ENCODE measurements around the gene KCNN4. TPM values are rescaled to one million over a fixed set of nuclear protein-coding genes. Genes with fewer than 3 reads are reported as not detected.

KCNN4 gene
- total RNA-seq, 3 donors from 2014 or later (not counting 1 experiment from before 2014, with no cell fraction given) = 0.72 to 7.1 (median 1.4) TPM

GRCh38 chr19:43760941-43761340 is 19.8 kb downstream of the KCNN4 start:
- no peaks in the 10 kb centered on the region for H3K36me3 ChIP-seq (ENCODE audit: control insufficient read depth, insufficient read depth, low read length)
- H3K27ac Mint-ChIP-seq = no peak overlapping the region
- DNase-seq = no peak
- H3K9me3 ChIP-seq (ENCODE audit: control insufficient read depth, insufficient read depth, low read length) = no peaks in the 10 kb centered on the region
- no peak for ATAC-seq
- H3K4me3 Mint-ChIP-seq = no peak overlapping the region
- no peaks in the 10 kb centered on the region for H3K4me1 Mint-ChIP-seq
- intact Hi-C loops (cut with micrococcal nuclease) = no loop called here
- H3K4me3 ChIP-seq (ENCODE audit: low read length) = no peak overlapping the region
- no peaks in the 10 kb centered on the region for H3K9me3 Mint-ChIP-seq
- H3K27ac ChIP-seq (ENCODE audit: low read length) = no peak overlapping the region
- 80% methylated on average over 1 of the region's 4 CpGs for WGBS (ENCODE audit: insufficient coverage)
- peaks cover 0 to 3% of the 10 kb centered on the region in 2 donors for H3K27me3 Mint-ChIP-seq (ENCODE audit: low read depth in 2 of 2)
- H3K36me3 Mint-ChIP-seq = no peaks in the 10 kb centered on the region
- H3K27me3 ChIP-seq (ENCODE audit: control insufficient read depth, insufficient read depth, low read length) = no peaks in the 10 kb centered on the region
- TF ChIP-seq, protein P1, sequence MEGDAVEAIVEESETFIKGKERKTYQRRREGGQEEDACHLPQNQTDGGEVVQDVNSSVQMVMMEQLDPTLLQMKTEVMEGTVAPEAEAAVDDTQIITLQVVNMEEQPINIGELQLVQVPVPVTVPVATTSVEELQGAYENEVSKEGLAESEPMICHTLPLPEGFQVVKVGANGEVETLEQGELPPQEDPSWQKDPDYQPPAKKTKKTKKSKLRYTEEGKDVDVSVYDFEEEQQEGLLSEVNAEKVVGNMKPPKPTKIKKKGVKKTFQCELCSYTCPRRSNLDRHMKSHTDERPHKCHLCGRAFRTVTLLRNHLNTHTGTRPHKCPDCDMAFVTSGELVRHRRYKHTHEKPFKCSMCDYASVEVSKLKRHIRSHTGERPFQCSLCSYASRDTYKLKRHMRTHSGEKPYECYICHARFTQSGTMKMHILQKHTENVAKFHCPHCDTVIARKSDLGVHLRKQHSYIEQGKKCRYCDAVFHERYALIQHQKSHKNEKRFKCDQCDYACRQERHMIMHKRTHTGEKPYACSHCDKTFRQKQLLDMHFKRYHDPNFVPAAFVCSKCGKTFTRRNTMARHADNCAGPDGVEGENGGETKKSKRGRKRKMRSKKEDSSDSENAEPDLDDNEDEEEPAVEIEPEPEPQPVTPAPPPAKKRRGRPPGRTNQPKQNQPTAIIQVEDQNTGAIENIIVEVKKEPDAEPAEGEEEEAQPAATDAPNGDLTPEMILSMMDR (IDR thresholded peaks at IDR 0.05) = no peak
- peaks cover 23% of the 10 kb centered on the region for H3K4me1 ChIP-seq (ENCODE audit: control insufficient read depth, insufficient read depth, low read length)

GRCh38 chr19:43759515-43759914 is 21.3 kb downstream of the KCNN4 start:
- H3K9me3 ChIP-seq (ENCODE audit: control insufficient read depth, insufficient read depth, low read length) = no peaks in the 10 kb centered on the region
- TF ChIP-seq, protein P1 (IDR thresholded peaks at IDR 0.05) = no peak
- Mint-ChIP-seq H3K9me3 (no peaks in the 10 kb centered on the region), H3K4me3 (no peak overlapping the region), H3K27ac (no peak overlapping the region), H3K36me3 (no peaks in the 10 kb centered on the region), H3K27me3 (ENCODE audit: low read depth in 2 of 2) (peaks cover 0 to 5% of the 10 kb centered on the region in 2 donors), H3K4me1 (peaks cover 10 to 11% of the 10 kb centered on the region in 2 donors)
- H3K27ac ChIP-seq (ENCODE audit: low read length) = no peak overlapping the region
- H3K36me3 ChIP-seq (ENCODE audit: control insufficient read depth, insufficient read depth, low read length) = no peaks in the 10 kb centered on the region
- intact Hi-C loops (cut with micrococcal nuclease) = no loop called here
- H3K4me3 ChIP-seq (ENCODE audit: low read length) = no peak overlapping the region
- DNase-seq (no peak), ATAC-seq (no peak)
- 87% methylated on average over 5 of the region's 5 CpGs for WGBS (ENCODE audit: insufficient coverage)
- H3K4me1 ChIP-seq (ENCODE audit: control insufficient read depth, insufficient read depth, low read length) = peaks cover 17% of the 10 kb centered on the region
- H3K27me3 ChIP-seq (ENCODE audit: control insufficient read depth, insufficient read depth, low read length) = no peaks in the 10 kb centered on the region

DNA sequence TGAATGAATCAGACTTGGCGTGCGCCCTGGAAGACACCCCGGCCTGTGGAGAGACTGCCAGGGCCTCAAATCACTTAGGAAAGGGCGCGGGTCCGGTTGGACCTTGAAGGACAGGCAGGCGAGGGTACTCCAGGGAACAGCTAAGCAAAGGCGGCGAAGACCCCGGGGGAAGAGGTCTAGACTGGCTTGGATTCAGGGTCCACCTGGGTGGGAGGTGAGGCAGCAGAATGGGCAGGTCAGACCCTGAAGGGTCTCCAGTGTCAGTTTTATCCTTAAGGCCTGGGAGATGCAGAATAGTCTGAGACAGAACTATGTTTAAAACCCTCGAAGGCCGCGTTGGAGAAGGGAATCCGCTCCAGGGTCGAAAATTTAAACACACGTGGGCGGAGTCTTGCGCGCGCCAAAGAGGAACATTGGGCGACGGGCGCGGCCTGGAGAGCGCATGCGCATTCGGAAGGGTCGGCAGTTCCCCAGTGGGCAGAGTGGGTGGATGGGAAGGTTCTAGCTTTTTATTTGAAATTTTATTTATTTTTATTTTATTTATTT is 25.4 kb downstream of the KCNN4 start:
- Mint-ChIP-seq H3K4me3 (peak overlapping the region; percentile 99), H3K4me1 (peaks cover 26 to 32% of the 10 kb centered on the region in 2 donors), H3K36me3 (no peaks in the 10 kb centered on the region), H3K27me3 (ENCODE audit: low read depth in 2 of 2) (peaks cover 0 to 2% of the 10 kb centered on the region in 2 donors), H3K9me3 (no peaks in the 10 kb centered on the region), H3K27ac (peak overlapping the region; percentile 99 to 100)
- Histone ChIP-seq H3K36me3 (ENCODE audit: control insufficient read depth, insufficient read depth, low read length) (peaks cover 4% of the 10 kb centered on the region), H3K9me3 (ENCODE audit: control insufficient read depth, insufficient read depth, low read length) (no peaks in the 10 kb centered on the region), H3K4me1 (ENCODE audit: control insufficient read depth, insufficient read depth, low read length) (peaks cover 25% of the 10 kb centered on the region), H3K27ac (ENCODE audit: low read length) (peak overlapping the region; percentile 97), H3K27me3 (ENCODE audit: control insufficient read depth, insufficient read depth, low read length) (no peaks in the 10 kb centered on the region), H3K4me3 (ENCODE audit: low read length) (peak overlapping the region; percentile 83)
- intact Hi-C loops (cut with micrococcal nuclease) = loop anchor here (2.0 kb wide), 2 partner anchors 55 to 87 kb away; no protein-coding TSS in a partner anchor
- peak; percentile 68 to 90 for DNase-seq
- WGBS (ENCODE audit: insufficient coverage) = under 1% methylated on average over 27 of the region's 28 CpGs
- TF ChIP-seq, protein P1 (IDR thresholded peaks at IDR 0.05) = no peak
- peak in 1 of 3 donors; percentile 22 for ATAC-seq
